Natural killer cell (primary cell): ENCODE measurements around the gene OR7C2. TPM values are rescaled to one million over a fixed set of nuclear protein-coding genes. Genes with fewer than 3 reads are reported as not detected.

Experiments
- ATAC-seq, 3 donors: fragments of 150-1000 bp in 2 of 3; fragments of 200-7000 bp in 1 of 3; cut with Tn5 transposase; 1 replicate in 1 of 3; 2 replicates in 2 of 3; pipeline ENCODE4 v1.10.0; 2021; ENCODE audit warnings: mild to moderate bottlenecking in 2 of 3, moderate library complexity in 2 of 3
- DNase-seq, 2 donors: peaks; one replicate each; pipeline versions ENCODE4 v3.0.0 to v3.0.0-alpha.2; 2013 to 2021; ENCODE audit warnings: mixed read lengths in 1 of 2
- H3K27ac ChIP-seq: one replicate; pipeline ENCODE4 v1.5.1; 2013; ENCODE audit warnings: mild to moderate bottlenecking, low read length
- H3K27me3 ChIP-seq: one replicate; pipeline ENCODE4 v1.6.1; 2013; ENCODE audit warnings: low read length; ENCODE audit not compliant: control insufficient read depth, insufficient read depth
- H3K36me3 ChIP-seq: one replicate; pipeline ENCODE4 v1.6.1; 2013; ENCODE audit warnings: low read length; ENCODE audit not compliant: control insufficient read depth, insufficient read depth
- H3K4me1 ChIP-seq: one replicate; pipeline ENCODE4 v1.6.1; 2013; ENCODE audit warnings: low read length; ENCODE audit not compliant: control insufficient read depth, insufficient read depth
- H3K4me3 ChIP-seq: one replicate; pipeline ENCODE4 v1.5.1; 2013; ENCODE audit warnings: low read length
- H3K9me3 ChIP-seq: one replicate; pipeline ENCODE4 v1.6.1; 2013; ENCODE audit warnings: low read length; ENCODE audit not compliant: control insufficient read depth, insufficient read depth
- H3K27ac Mint-ChIP-seq, 2 donors: one replicate each; pipeline ENCODE4 v1.8.0; 2022; ENCODE audit warnings: mild to moderate bottlenecking in 2 of 2, mixed read lengths in 2 of 2, moderate library complexity in 1 of 2
- H3K27me3 Mint-ChIP-seq, 2 donors: one replicate each; pipeline ENCODE4 v1.8.0; 2022; ENCODE audit warnings: low read depth in 2 of 2, mixed read lengths in 2 of 2
- H3K36me3 Mint-ChIP-seq: one replicate; pipeline ENCODE4 v1.8.0; 2022; ENCODE audit warnings: mixed read lengths
- H3K4me1 Mint-ChIP-seq, 2 donors: one replicate each; pipeline ENCODE4 v1.8.0; 2022; ENCODE audit warnings: mixed read lengths in 2 of 2
- H3K4me3 Mint-ChIP-seq: one replicate; pipeline ENCODE4 v1.8.0; 2022; ENCODE audit warnings: mild to moderate bottlenecking, moderate library complexity, mixed read lengths
- H3K9me3 Mint-ChIP-seq, 2 donors: one replicate each; pipeline ENCODE4 v1.8.0; 2022; ENCODE audit warnings: mixed read lengths in 2 of 2
- CTCF ChIP-seq: fragments of 200-600 bp; IDR thresholded peaks from one replicate; pipeline ENCODE4 v1.8.0; 2022; ENCODE audit warnings: antibody characterized with exemption
- whole genome bisulfite sequencing: methylation state at CpG from one replicate; pipeline ENCODE4 v1.1.7; 2013; ENCODE audit warnings: missing lambda C conversion rate; ENCODE audit not compliant: insufficient coverage; 5-methylcytosine and 5-hydroxymethylcytosine counted together
- intact Hi-C: fragments of 100-400 bp; cut with micrococcal nuclease; formaldehyde crosslinking; loops from one replicate; pipeline ENCODE4 v1.14.2; 2022
- total RNA-seq, 4 donors: library from RNA; stranded (reverse); fragments of 120-200 nt in 1 of 4; gene quantifications; one replicate each; pipeline versions ENCODE4 v1.2.3 to v1.2.4, GENCODE V29; 2013 to 2022

The OR7C2 gene
- total RNA-seq, 3 donors from 2014 or later (not counting 1 experiment from before 2014, with no cell fraction given), result not detected

DNA sequence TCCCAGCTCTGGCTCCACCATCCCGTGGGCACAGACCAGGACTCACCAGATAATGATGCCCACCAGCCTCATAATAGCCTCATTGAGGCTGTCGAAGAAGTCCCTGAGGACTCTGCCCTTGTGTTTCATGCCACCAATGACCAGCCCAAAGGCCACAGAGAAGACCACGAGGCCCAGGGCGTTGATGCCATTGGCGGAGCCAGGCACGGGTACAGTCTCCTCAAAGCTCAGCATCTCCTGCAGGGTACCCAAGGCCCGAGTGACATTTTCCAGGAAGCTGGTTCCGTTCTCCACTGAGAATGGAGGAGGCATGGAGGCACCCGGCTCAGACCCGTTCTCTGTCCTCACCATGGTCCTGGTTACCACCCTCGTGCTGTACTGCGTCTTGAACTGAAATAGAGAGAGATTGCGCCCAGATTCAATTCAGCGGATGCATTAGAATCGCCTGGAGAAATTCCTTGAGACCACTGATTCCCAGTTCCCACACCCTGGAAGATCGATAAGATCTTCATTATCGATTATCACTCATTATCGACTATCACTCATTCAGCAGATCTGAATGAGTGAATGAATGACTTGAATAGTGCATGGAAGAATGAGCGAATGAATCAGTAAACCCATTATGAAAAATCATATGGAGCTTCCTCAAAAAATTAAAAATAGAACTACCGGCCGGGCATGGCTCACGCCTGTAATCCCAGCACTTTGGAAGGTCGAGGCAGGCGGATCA, 20.8 kb downstream of the OR7C2 start:
- H3K27me3 Mint-ChIP-seq, result peaks cover 0 to 3% of the 10 kb centered on the region in 2 donors

DNA sequence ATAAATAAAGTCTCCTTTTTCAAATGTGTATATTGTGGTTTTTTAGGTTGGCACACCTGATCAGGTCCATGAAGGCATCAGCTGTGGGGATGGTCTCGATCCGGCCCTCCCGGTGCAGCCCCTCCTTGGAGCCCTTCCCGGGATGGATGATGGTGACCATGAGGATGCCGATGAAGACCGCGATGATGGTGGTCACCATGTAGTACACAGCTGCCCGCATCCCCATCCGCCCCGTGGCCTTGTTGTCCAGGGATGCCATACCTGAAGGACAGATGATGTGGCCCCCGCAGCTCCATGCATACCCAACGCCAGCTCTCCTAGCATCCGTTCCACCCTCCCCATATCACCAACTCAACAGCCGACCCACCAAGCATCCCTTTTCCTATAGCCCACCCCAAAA, 27.0 kb downstream of the OR7C2 start:
- intact Hi-C loops, result no loop called here
- H3K27me3 ChIP-seq, result no peaks in the 10 kb centered on the region
- no peak for TF ChIP-seq CTCF
- no peak overlapping the region for H3K4me3 ChIP-seq
- 92% methylated on average over 14 of the region's 14 CpGs for WGBS
- no peaks in the 10 kb centered on the region for H3K9me3 ChIP-seq
- Mint-ChIP-seq H3K9me3 (no peaks in the 10 kb centered on the region), H3K4me1 (peaks cover 6 to 8% of the 10 kb centered on the region in 2 donors), H3K27ac (no peak overlapping the region), H3K4me3 (no peak overlapping the region), H3K27me3 (peaks cover 6 to 10% of the 10 kb centered on the region in 2 donors), H3K36me3 (no peaks in the 10 kb centered on the region)
- no peak overlapping the region for H3K27ac ChIP-seq
- H3K4me1 ChIP-seq, result peaks cover 3% of the 10 kb centered on the region
- ATAC-seq (no peak), DNase-seq (no peak)
- H3K36me3 ChIP-seq, result no peaks in the 10 kb centered on the region

More for the DNA sequence above, 20.8 kb downstream of the OR7C2 start:
- WGBS, result 90% methylated on average over 21 of the region's 24 CpGs
- no peak for TF ChIP-seq CTCF
- H3K27ac ChIP-seq, result no peak overlapping the region
- ATAC-seq (no peak), DNase-seq (no peak)
- no peaks in the 10 kb centered on the region for H3K36me3 ChIP-seq
- Mint-ChIP-seq H3K36me3 (no peaks in the 10 kb centered on the region), H3K4me1 (peaks cover under 1 to 2% of the 10 kb centered on the region in 2 donors), H3K27ac (no peak overlapping the region), H3K9me3 (peaks cover under 1 to 4% of the 10 kb centered on the region in 2 donors), H3K4me3 (no peak overlapping the region)
- H3K9me3 ChIP-seq, result peaks cover 11% of the 10 kb centered on the region
- H3K4me3 ChIP-seq, result no peak overlapping the region
- no peaks in the 10 kb centered on the region for H3K27me3 ChIP-seq
- H3K4me1 ChIP-seq, result peaks cover 1% of the 10 kb centered on the region
- intact Hi-C loops, result no loop called here

DNA sequence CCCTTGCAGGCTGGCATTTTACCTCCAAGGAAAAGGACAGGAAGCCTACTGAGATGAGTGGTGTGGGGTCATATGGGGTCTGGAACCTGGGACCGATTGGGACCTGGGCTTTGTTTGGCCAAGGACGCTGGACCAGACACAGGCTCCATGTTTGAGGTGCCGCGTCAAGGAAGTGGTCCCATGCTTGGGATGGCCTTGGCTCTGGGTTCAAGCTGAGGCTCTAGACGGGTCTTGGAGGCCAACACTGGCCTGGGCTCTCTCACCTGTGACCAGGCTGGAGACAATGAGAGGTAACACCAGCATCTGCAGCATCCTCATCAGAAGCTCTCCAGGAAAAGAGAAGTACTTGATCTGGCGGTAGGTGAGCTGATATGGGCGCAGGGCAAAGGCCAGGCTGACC, 30.2 kb downstream of the OR7C2 start:
- H3K4me3 Mint-ChIP-seq, result no peak overlapping the region
- 84% methylated on average over 7 of the region's 7 CpGs for WGBS
- no peaks in the 10 kb centered on the region for H3K36me3 Mint-ChIP-seq
- intact Hi-C loops, result no loop called here
- H3K4me1 Mint-ChIP-seq, result peaks cover 6 to 8% of the 10 kb centered on the region in 2 donors
- Histone ChIP-seq H3K27me3 (no peaks in the 10 kb centered on the region), H3K9me3 (no peaks in the 10 kb centered on the region), H3K4me3 (no peak overlapping the region), H3K27ac (no peak overlapping the region), H3K4me1 (peaks cover 3% of the 10 kb centered on the region), H3K36me3 (no peaks in the 10 kb centered on the region)
- DNase-seq (no peak), ATAC-seq (no peak)
- no peak overlapping the region for H3K27ac Mint-ChIP-seq
- H3K27me3 Mint-ChIP-seq, result peaks cover 12 to 19% of the 10 kb centered on the region in 2 donors
- no peak for TF ChIP-seq CTCF
- H3K9me3 Mint-ChIP-seq, result no peaks in the 10 kb centered on the region

DNA sequence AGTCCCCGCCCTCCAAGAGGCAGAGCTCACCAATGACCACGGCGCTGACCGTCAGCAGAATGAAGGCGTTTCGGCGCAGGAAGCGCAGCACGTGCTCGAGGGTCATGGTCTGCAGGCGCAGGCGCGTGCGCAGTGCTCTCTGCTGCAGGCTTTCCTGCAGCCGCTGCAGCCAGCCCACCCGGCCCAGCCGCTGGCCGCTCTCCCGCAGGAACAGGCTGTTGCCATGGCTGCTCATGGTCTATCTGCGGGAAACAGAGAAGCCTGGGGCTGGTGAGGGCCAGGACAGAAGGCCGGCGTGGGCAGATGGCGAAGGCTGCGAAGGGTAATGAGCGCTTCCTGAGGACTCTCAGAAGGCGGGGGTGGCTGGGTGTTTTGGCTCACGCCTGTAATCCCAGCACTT, 31.4 kb downstream of the OR7C2 start:
- WGBS, result 93% methylated on average over 27 of the region's 27 CpGs
- Mint-ChIP-seq H3K36me3 (no peaks in the 10 kb centered on the region), H3K27me3 (peaks cover 12 to 26% of the 10 kb centered on the region in 2 donors), H3K9me3 (no peaks in the 10 kb centered on the region), H3K4me3 (no peak overlapping the region), H3K27ac (no peak overlapping the region), H3K4me1 (peaks cover 0 to 3% of the 10 kb centered on the region in 2 donors)
- no peak for ATAC-seq
- H3K9me3 ChIP-seq, result no peaks in the 10 kb centered on the region
- no peak overlapping the region for H3K4me3 ChIP-seq
- intact Hi-C loops, result no loop called here
- no peaks in the 10 kb centered on the region for H3K36me3 ChIP-seq
- H3K27ac ChIP-seq, result no peak overlapping the region
- H3K27me3 ChIP-seq, result no peaks in the 10 kb centered on the region
- no peaks in the 10 kb centered on the region for H3K4me1 ChIP-seq
- no peak for TF ChIP-seq CTCF
- no peak for DNase-seq
